Measurements from ENCODE around the gene PGBD1. TPM values are rescaled to one million over a fixed set of nuclear protein-coding genes. Genes with fewer than 3 reads are reported as not detected.

Gene PGBD1
- total and polyA plus RNA-seq, 7 experiments from 2014 or later = 0.60 to 1.7 (median 1.1) TPM

- intact Hi-C loops (cut with micrococcal nuclease) = no loop called here
- Histone ChIP-seq H3K4me1 (ENCODE audit: control insufficient read depth in 2 of 2, insufficient read depth in 2 of 2, low read length in 2 of 2) (peaks cover 9 to 10% of the 10 kb centered on the region in 2 donors), H3K9me3 (ENCODE audit: control insufficient read depth in 2 of 3, low read length in 3 of 3) (no peaks in the 10 kb centered on the region), H3K27me3 (ENCODE audit: control insufficient read depth in 2 of 2, insufficient read depth in 2 of 2, low read length in 2 of 2) (no peaks in the 10 kb centered on the region), H3K4me3 (ENCODE audit: low read length) (no peak overlapping the region), H3K36me3 (ENCODE audit: control insufficient read depth in 2 of 3, insufficient read depth in 3 of 3, low read length in 3 of 3) (peaks cover 0 to 6% (median 0%) of the 10 kb centered on the region in 3 experiments), H3K27ac (ENCODE audit: low read depth, low read length) (no peak overlapping the region)
- peaks cover 0 to 16% (median 5%) of the 10 kb centered on the region in 5 donors for H3K27me3 Mint-ChIP-seq
- peaks cover 0 to 16% (median 6%) of the 10 kb centered on the region in 11 donors for H3K9me3 Mint-ChIP-seq
- ATAC-seq (no peak), DNase-seq (no peak)
- no peak overlapping the region for H3K27ac Mint-ChIP-seq
- ChIA-PET POLR2A (interaction anchor here (1.1 kb wide), 1 partner anchor 9 kb away, joined by 5 read pairs; the partner anchor contains the start of gene ZKSCAN3), CTCF (interaction anchor here (2.8 kb wide), 1 partner anchor 16 kb away, joined by 8 read pairs; no protein-coding TSS in a partner anchor)
- no peaks in the 10 kb centered on the region for H3K4me1 Mint-ChIP-seq
- H3K36me3 Mint-ChIP-seq = peaks cover 0 to 9% (median 5%) of the 10 kb centered on the region in 5 donors
- no peak overlapping the region for H3K4me3 Mint-ChIP-seq
These were observed 59.1 kb downstream of the PGBD1 start for GRCh38 chr6:28340310-28341095.

- H3K36me3 Mint-ChIP-seq = peaks cover 0 to 12% (median 5%) of the 10 kb centered on the region in 5 donors
- H3K4me3 Mint-ChIP-seq = no peak overlapping the region
- Histone ChIP-seq H3K9me3 (ENCODE audit: control insufficient read depth in 2 of 3, low read length in 3 of 3) (no peaks in the 10 kb centered on the region), H3K27ac (ENCODE audit: low read depth, low read length) (no peak overlapping the region), H3K36me3 (ENCODE audit: control insufficient read depth in 2 of 3, insufficient read depth in 3 of 3, low read length in 3 of 3) (no peaks in the 10 kb centered on the region), H3K4me3 (ENCODE audit: low read length) (no peak overlapping the region), H3K27me3 (ENCODE audit: control insufficient read depth in 2 of 2, insufficient read depth in 2 of 2, low read length in 2 of 2) (peaks cover 0 to 4% of the 10 kb centered on the region in 2 donors), H3K4me1 (ENCODE audit: control insufficient read depth in 2 of 2, insufficient read depth in 2 of 2, low read length in 2 of 2) (no peaks in the 10 kb centered on the region)
- H3K27ac Mint-ChIP-seq = no peak overlapping the region
- intact Hi-C loops (cut with micrococcal nuclease) = no loop called here
- DNase-seq (no peak), ATAC-seq (no peak)
- ChIA-PET POLR2A (no interaction called here), CTCF (no interaction called here)
- H3K4me1 Mint-ChIP-seq = no peaks in the 10 kb centered on the region
- H3K9me3 Mint-ChIP-seq = peaks cover 0 to 16% (median 6%) of the 10 kb centered on the region in 11 donors
- H3K27me3 Mint-ChIP-seq = peaks cover 11 to 40% (median 17%) of the 10 kb centered on the region in 5 donors
These were observed 62.7 kb downstream of the PGBD1 start for GRCh38 chr6:28343898-28344677.

GRCh38 chr6:28345201-28345600, 63.8 kb downstream of the PGBD1 start:
- no peak overlapping the region for H3K4me3 Mint-ChIP-seq
- no peak for ATAC-seq
- H3K36me3 Mint-ChIP-seq = peaks cover 0 to 8% (median 4%) of the 10 kb centered on the region in 5 donors
- no peak for DNase-seq
- Histone ChIP-seq H3K4me1 (ENCODE audit: control insufficient read depth in 2 of 2, insufficient read depth in 2 of 2, low read length in 2 of 2) (peaks cover 0 to under 1% of the 10 kb centered on the region in 2 donors), H3K27me3 (ENCODE audit: control insufficient read depth in 2 of 2, insufficient read depth in 2 of 2, low read length in 2 of 2) (peaks cover 0 to 4% of the 10 kb centered on the region in 2 donors), H3K27ac (ENCODE audit: low read depth, low read length) (no peak overlapping the region), H3K9me3 (ENCODE audit: control insufficient read depth in 2 of 3, low read length in 3 of 3) (no peaks in the 10 kb centered on the region), H3K36me3 (ENCODE audit: control insufficient read depth in 2 of 3, insufficient read depth in 3 of 3, low read length in 3 of 3) (no peaks in the 10 kb centered on the region), H3K4me3 (ENCODE audit: low read length) (no peak overlapping the region)
- peaks cover 11 to 42% (median 21%) of the 10 kb centered on the region in 5 donors for H3K27me3 Mint-ChIP-seq
- peaks cover 4 to 10% (median 8%) of the 10 kb centered on the region in 7 donors for H3K4me1 Mint-ChIP-seq
- peaks cover 0 to 11% (median 6%) of the 10 kb centered on the region in 11 donors for H3K9me3 Mint-ChIP-seq
- no peak overlapping the region for H3K27ac Mint-ChIP-seq
- intact Hi-C loops (cut with micrococcal nuclease) = no loop called here
- CTCF ChIA-PET = no interaction called here
- POLR2A ChIA-PET = no interaction called here

GRCh38 chr6:28347119-28347518, 65.7 kb downstream of the PGBD1 start:
- intact Hi-C loops (cut with micrococcal nuclease) = no loop called here
- no peak overlapping the region for H3K27ac Mint-ChIP-seq
- ChIA-PET POLR2A (interaction anchor here (0.5 to 2.1 kb wide), 4 partner anchors 11 to 497 kb away, joined by 3 to 17 read pairs (median 5); partner anchors contain the start of genes ZSCAN26 and ZSCAN31), CTCF (interaction anchor here (0.6 kb wide), 1 partner anchor 824 kb away, joined by 5 read pairs; no protein-coding TSS in a partner anchor)
- Histone ChIP-seq H3K36me3 (ENCODE audit: control insufficient read depth in 2 of 3, insufficient read depth in 3 of 3, low read length in 3 of 3) (no peaks in the 10 kb centered on the region), H3K4me3 (ENCODE audit: low read length) (no peak overlapping the region), H3K4me1 (ENCODE audit: control insufficient read depth in 2 of 2, insufficient read depth in 2 of 2, low read length in 2 of 2) (peaks cover 0 to 7% of the 10 kb centered on the region in 2 donors), H3K27ac (ENCODE audit: low read depth, low read length) (no peak overlapping the region), H3K27me3 (ENCODE audit: control insufficient read depth in 2 of 2, insufficient read depth in 2 of 2, low read length in 2 of 2) (peaks cover 0 to 4% of the 10 kb centered on the region in 2 donors), H3K9me3 (ENCODE audit: control insufficient read depth in 2 of 3, low read length in 3 of 3) (no peaks in the 10 kb centered on the region)
- DNase-seq (no peak), ATAC-seq (no peak)
- H3K27me3 Mint-ChIP-seq = peaks cover 11 to 42% (median 21%) of the 10 kb centered on the region in 5 donors
- peaks cover 0 to 8% (median 0%) of the 10 kb centered on the region in 11 donors for H3K9me3 Mint-ChIP-seq
- peaks cover 20 to 29% (median 27%) of the 10 kb centered on the region in 7 donors for H3K4me1 Mint-ChIP-seq
- peaks cover 0 to 8% (median 0%) of the 10 kb centered on the region in 5 donors for H3K36me3 Mint-ChIP-seq
- no peak overlapping the region for H3K4me3 Mint-ChIP-seq

GRCh38 chr6:28349344-28349891, 68.0 kb downstream of the PGBD1 start:
- peaks cover 0 to 7% of the 10 kb centered on the region in 2 donors for H3K4me1 ChIP-seq (ENCODE audit: control insufficient read depth in 2 of 2, insufficient read depth in 2 of 2, low read length in 2 of 2)
- Mint-ChIP-seq H3K4me1 (peaks cover 27 to 39% (median 35%) of the 10 kb centered on the region in 7 donors), H3K9me3 (peaks cover 0 to 2% (median 0%) of the 10 kb centered on the region in 11 donors), H3K27me3 (peaks cover 11 to 36% (median 15%) of the 10 kb centered on the region in 5 donors), H3K27ac (peak overlapping the region; percentile 90 to 97 (median 94)), H3K36me3 (peaks cover 0 to 16% (median 0%) of the 10 kb centered on the region in 5 donors), H3K4me3 (peak overlapping the region; percentile 94 to 100 (median 98))
- no peaks in the 10 kb centered on the region for H3K9me3 ChIP-seq (ENCODE audit: control insufficient read depth in 2 of 3, low read length in 3 of 3)
- intact Hi-C loops (cut with micrococcal nuclease) = loop anchor here (1.0 to 2.0 kb wide), 8 partner anchors 13 to 269 kb away; partner anchors contain the start of genes ZSCAN12 (in 2 of the 2), ZSCAN26 (in 2 of the 2), ZSCAN31 (in 2 of the 2) and ZKSCAN4 (in 1 of the 2)
- DNase-seq = no peak
- peak overlapping the region; percentile 75 for H3K27ac ChIP-seq (ENCODE audit: low read depth, low read length)
- no peak for ATAC-seq
- peak overlapping the region; percentile 80 for H3K4me3 ChIP-seq (ENCODE audit: low read length)
- peaks cover 0 to 4% of the 10 kb centered on the region in 2 donors for H3K27me3 ChIP-seq (ENCODE audit: control insufficient read depth in 2 of 2, insufficient read depth in 2 of 2, low read length in 2 of 2)
- POLR2A ChIA-PET = interaction anchor here (0.6 to 2.2 kb wide), 7 partner anchors 9 to 563 kb away, joined by 3 to 15 read pairs (median 5); partner anchors contain the start of genes ZKSCAN4, ZSCAN26 and ZSCAN31
- CTCF ChIA-PET = interaction anchor here (1.0 kb wide), 1 partner anchor 208 kb away, joined by 4 read pairs; the partner anchor contains the start of gene ZKSCAN8
- H3K36me3 ChIP-seq (ENCODE audit: control insufficient read depth in 2 of 3, insufficient read depth in 3 of 3, low read length in 3 of 3) = no peaks in the 10 kb centered on the region
